ENCODE results near the gene NADK2.

Gene NADK2

DNA sequence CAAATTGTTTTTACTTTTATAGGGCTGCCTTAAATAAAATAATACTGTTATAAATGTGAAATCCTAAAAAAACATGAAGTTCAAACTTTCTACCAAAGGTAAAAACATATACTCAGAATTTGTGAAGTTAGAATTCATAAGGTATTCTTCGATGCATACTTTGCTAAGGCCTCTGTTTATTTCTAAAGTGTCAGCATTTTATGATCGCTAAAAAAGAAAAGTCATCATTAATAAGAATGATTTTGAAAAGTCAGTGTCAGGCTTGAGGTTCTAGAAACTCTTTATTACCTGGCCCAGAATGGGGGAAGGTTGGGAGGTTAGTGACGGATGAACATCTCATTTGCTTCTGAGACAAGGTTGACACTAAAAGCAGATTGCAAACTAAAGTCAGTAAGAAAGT lies 26.2 kb upstream of the NADK2 start:
- TF ChIP-seq, protein P1, sequence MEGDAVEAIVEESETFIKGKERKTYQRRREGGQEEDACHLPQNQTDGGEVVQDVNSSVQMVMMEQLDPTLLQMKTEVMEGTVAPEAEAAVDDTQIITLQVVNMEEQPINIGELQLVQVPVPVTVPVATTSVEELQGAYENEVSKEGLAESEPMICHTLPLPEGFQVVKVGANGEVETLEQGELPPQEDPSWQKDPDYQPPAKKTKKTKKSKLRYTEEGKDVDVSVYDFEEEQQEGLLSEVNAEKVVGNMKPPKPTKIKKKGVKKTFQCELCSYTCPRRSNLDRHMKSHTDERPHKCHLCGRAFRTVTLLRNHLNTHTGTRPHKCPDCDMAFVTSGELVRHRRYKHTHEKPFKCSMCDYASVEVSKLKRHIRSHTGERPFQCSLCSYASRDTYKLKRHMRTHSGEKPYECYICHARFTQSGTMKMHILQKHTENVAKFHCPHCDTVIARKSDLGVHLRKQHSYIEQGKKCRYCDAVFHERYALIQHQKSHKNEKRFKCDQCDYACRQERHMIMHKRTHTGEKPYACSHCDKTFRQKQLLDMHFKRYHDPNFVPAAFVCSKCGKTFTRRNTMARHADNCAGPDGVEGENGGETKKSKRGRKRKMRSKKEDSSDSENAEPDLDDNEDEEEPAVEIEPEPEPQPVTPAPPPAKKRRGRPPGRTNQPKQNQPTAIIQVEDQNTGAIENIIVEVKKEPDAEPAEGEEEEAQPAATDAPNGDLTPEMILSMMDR (IDR thresholded peaks at IDR 0.05; ENCODE audit: low read depth, low read length), result no peak
- DNase-seq (ENCODE audit: low read depth in 2 of 2), result no peak
- H3K4me3 ChIP-seq (replicated peaks in 1 of 2; ENCODE audit: low read depth in 2 of 2, low read length in 2 of 2), result no peak overlapping the region

- H3K4me3 ChIP-seq (replicated peaks in 1 of 2; ENCODE audit: low read depth in 2 of 2, low read length in 2 of 2), result no peak overlapping the region
- no peak for DNase-seq (ENCODE audit: low read depth in 2 of 2)
- TF ChIP-seq, protein P1 (IDR thresholded peaks at IDR 0.05; ENCODE audit: low read depth, low read length), result no peak
Measured at GRCh38 chr5:36264202-36264760, 22.6 kb upstream of the NADK2 start.

DNA sequence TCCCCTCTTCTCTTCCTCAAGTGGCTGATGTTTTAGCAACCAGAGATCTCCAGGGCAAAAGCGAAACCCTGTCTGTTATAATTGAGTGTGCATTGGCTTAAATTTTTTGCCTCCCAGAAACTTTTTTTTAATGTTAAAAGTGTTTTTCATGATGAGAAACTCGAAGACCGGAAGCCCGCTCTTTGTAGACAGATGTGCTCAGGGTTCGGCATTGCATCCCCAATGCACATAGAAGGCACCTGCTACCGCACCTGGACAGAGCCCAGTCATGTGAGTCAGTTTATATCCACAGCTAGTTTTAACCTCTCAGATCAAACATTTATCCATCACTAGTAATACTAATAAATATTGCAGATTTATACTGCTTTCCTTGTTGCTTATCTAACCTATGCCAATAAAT lies 19.5 kb upstream of the NADK2 start:
- DNase-seq (ENCODE audit: low read depth in 2 of 2), result no peak
- H3K4me3 ChIP-seq (replicated peaks in 1 of 2; ENCODE audit: low read depth in 2 of 2, low read length in 2 of 2), result no peak overlapping the region
- TF ChIP-seq, protein P1 (IDR thresholded peaks at IDR 0.05; ENCODE audit: low read depth, low read length), result no peak

- TF ChIP-seq, protein P1 (IDR thresholded peaks at IDR 0.05; ENCODE audit: low read depth, low read length), result no peak
- H3K4me3 ChIP-seq (replicated peaks in 1 of 2; ENCODE audit: low read depth in 2 of 2, low read length in 2 of 2), result no peak overlapping the region
- peak in 1 of 2 donors; percentile 11 for DNase-seq (ENCODE audit: low read depth in 2 of 2)
Measured at GRCh38 chr5:36253575-36253974, 11.8 kb upstream of the NADK2 start.

DNA sequence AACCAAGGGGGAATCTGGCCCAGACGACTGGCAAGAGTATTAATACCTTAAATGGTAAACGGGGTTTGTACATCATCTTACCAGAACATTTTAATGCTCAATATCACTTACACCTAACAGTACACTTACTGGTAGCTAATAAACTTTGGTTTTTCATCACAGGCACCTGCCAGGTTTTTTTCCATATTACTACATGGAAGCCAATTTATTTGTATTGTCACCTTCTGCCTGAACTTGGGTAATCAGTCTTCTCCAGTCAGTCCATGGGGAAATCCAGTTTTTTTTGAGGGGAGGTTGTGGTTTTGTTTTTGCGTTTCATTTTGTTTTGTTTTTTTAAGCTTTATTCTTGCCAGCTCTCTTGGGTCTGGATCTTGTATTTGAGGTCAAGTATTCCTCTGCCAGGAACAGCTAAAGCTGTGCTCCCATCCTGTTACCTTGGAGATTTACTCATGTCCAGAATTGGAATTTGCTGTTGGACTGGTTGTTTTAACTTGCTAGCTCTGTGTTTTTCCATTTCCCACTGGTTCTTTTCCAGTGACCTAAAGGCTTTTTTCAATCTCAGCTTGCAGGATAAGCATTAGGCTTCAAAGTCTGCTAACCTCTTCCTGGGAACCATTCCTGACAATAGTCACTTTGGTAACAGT lies 11.1 kb upstream of the NADK2 start:
- no peak overlapping the region for H3K4me3 ChIP-seq (replicated peaks in 1 of 2; ENCODE audit: low read depth in 2 of 2, low read length in 2 of 2)
- TF ChIP-seq, protein P1 (IDR thresholded peaks at IDR 0.05; ENCODE audit: low read depth, low read length), result no peak
- DNase-seq (ENCODE audit: low read depth in 2 of 2), result peak; percentile 51 to 63

DNA sequence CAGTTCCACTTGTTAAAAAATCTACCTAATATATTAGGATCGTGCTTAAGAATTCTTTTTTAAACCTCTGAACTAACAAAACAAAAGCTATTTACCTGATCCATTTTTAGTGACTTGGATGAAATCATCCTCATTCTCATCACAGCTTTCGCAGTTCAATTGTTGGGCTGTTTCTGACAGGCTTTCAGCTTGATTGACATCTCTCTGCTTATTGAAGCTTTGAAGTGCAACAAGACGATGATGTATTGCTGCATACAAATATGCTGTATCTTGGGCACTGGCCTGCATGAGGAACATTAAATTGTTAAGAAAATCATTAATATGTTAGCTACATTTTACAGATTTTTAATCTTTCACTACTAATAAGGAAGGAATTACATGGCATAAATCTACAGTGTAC lies 9.5 kb upstream of the NADK2 start:
- no peak overlapping the region for H3K4me3 ChIP-seq (replicated peaks in 1 of 2; ENCODE audit: low read depth in 2 of 2, low read length in 2 of 2)
- no peak for DNase-seq (ENCODE audit: low read depth in 2 of 2)
- TF ChIP-seq, protein P1 (IDR thresholded peaks at IDR 0.05; ENCODE audit: low read depth, low read length), result no peak

GRCh38 chr5:36250427-36250826 lies 8.7 kb upstream of the NADK2 start:
- no peak overlapping the region for H3K4me3 ChIP-seq (replicated peaks in 1 of 2; ENCODE audit: low read depth in 2 of 2, low read length in 2 of 2)
- no peak for DNase-seq (ENCODE audit: low read depth in 2 of 2)
- TF ChIP-seq, protein P1 (IDR thresholded peaks at IDR 0.05; ENCODE audit: low read depth, low read length), result no peak
